Fibroblast of lung (primary cell): ENCODE measurements around the gene ZCCHC2. TPM values are rescaled to one million over a fixed set of nuclear protein-coding genes. Genes with fewer than 3 reads are reported as not detected.

Source experiments
- DNase-seq, 2 donors: peaks; one replicate each; pipeline versions ENCODE4 v3.0.0 to v3.0.0-alpha.2; 2010; ENCODE audit warnings: low read depth in 2 of 2
- H2AFZ ChIP-seq: 2 replicates; pipeline ENCODE4 v1.5.1; 2012; ENCODE audit warnings: low read length, control low read depth, inconsistent platforms
- H3K27ac ChIP-seq: 2 replicates; pipeline ENCODE4 v1.5.1; 2011; ENCODE audit warnings: low read length, control low read depth; ENCODE audit not compliant: insufficient read depth
- H3K27me3 ChIP-seq: 2 replicates; pipeline ENCODE4 v1.5.1; 2011; ENCODE audit warnings: mild to moderate bottlenecking, low read length; ENCODE audit not compliant: control insufficient read depth, insufficient read depth
- H3K36me3 ChIP-seq: 2 replicates; pipeline ENCODE4 v1.5.1; 2011; ENCODE audit warnings: low read length; ENCODE audit not compliant: control insufficient read depth, insufficient read depth
- H3K4me1 ChIP-seq: 2 replicates; pipeline ENCODE4 v1.5.1; 2011; ENCODE audit warnings: low read length; ENCODE audit not compliant: control insufficient read depth, insufficient read depth; ENCODE audit errors: extremely low read depth
- H3K4me2 ChIP-seq: 2 replicates; pipeline ENCODE4 v1.5.1; 2011; ENCODE audit warnings: low read length, control low read depth; ENCODE audit not compliant: insufficient read depth; ENCODE audit errors: extremely low read depth
- H3K4me3 ChIP-seq, 4 experiments: fragments of 200-600 bp in 1 of 4; sonication (generic) in 1 of 4; replicated peaks in 1 of 4; 2 replicates each; pipeline ENCODE4 v1.5.1; 2011 to 2016; ENCODE audit warnings: low read length in 4 of 4, low read depth in 3 of 4, mild to moderate bottlenecking in 3 of 4, control low read depth in 2 of 4, inconsistent platforms in 1 of 4, mixed read lengths in 1 of 4; ENCODE audit not compliant: insufficient read depth in 1 of 4; ENCODE audit errors: control extremely low read depth in 1 of 4
- H3K79me2 ChIP-seq: 2 replicates; pipeline ENCODE4 v1.5.1; 2012; ENCODE audit warnings: mild to moderate bottlenecking, low read length, inconsistent platforms; ENCODE audit not compliant: control insufficient read depth, insufficient read depth
- H3K9ac ChIP-seq: 2 replicates; pipeline ENCODE4 v1.5.1; 2011; ENCODE audit warnings: mild to moderate bottlenecking, low read length, control low read depth; ENCODE audit not compliant: insufficient read depth
- H3K9me3 ChIP-seq: 2 replicates; pipeline ENCODE4 v1.5.1; 2012; ENCODE audit warnings: low read depth, low read length; ENCODE audit not compliant: control insufficient read depth, insufficient read depth
- H4K20me1 ChIP-seq: 2 replicates; pipeline ENCODE4 v1.5.1; 2011; ENCODE audit warnings: low read length; ENCODE audit not compliant: control insufficient read depth, insufficient read depth; ENCODE audit errors: extremely low read depth
- EZH2 ChIP-seq: IDR thresholded peaks from 2 replicates; pipeline ENCODE4 v1.5.1; 2012; ENCODE audit warnings: low read length, control low read depth, mild to moderate bottlenecking; ENCODE audit errors: missing control alignments
- polyA plus RNA-seq, 2 donors: library from polyadenylated mRNA; depleted of rRNA in 1 of 2; stranded (reverse) in 1 of 2; unstranded in 1 of 2; fragments of >200 nt; gene quantifications; 2 replicates each; pipeline ENCODE4 v1.2.1, GENCODE V29; 2011 to 2012; ENCODE audit warnings: missing spikeins in 1 of 2
- total RNA-seq: library from RNA; depleted of rRNA; stranded (reverse); fragments of >200 nt; gene quantifications from 2 replicates; pipeline ENCODE4 v1.2.1, GENCODE V29; 2014
- TF ChIP-seq, protein P1 (sequence below), 2 donors: IDR thresholded peaks in 1 of 2; conservative IDR thresholded peaks in 1 of 2; 1 replicate in 1 of 2; 2 replicates in 1 of 2; pipeline ENCODE4 v1.5.1; 2011 to 2012; ENCODE audit warnings: low read length in 2 of 2, control low read depth in 1 of 2, inconsistent platforms in 1 of 2, low read depth in 1 of 2, mild to moderate bottlenecking in 1 of 2

Gene ZCCHC2
- total and polyA plus RNA-seq, 2 donors (not counting 1 experiment from before 2014, with no cell fraction given) = 5.3 to 10.9 TPM

DNA sequence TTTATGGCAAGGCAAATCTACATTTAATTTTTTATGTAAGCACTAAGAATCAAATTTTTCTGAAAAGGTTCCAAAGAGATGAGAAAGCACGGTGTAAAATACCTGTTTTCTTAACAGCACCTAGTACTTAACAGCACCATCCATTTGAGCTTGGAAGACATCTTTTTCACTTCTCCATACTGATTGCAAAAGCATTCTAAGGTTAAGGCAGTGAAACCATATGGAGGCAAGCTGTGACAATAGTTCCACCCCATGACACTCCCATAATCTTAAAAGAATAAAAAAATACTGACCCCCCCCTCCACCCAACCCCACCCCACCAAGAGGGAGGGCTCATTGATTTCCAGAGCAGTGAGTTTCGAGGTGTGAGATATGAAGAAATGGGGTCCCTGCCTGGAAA is 60.6 kb downstream of the ZCCHC2 start:
- Histone ChIP-seq H4K20me1 (no peaks in the 10 kb centered on the region), H2AFZ (no peak overlapping the region), H3K27ac (no peak overlapping the region), H3K4me2 (no peak overlapping the region), H3K79me2 (no peaks in the 10 kb centered on the region), H3K9ac (no peak overlapping the region), H3K4me1 (no peaks in the 10 kb centered on the region), H3K9me3 (no peaks in the 10 kb centered on the region), H3K4me3 (no peak overlapping the region), H3K36me3 (no peaks in the 10 kb centered on the region), H3K27me3 (no peaks in the 10 kb centered on the region)
- DNase-seq = no peak
- no peak for TF ChIP-seq EZH2
- TF ChIP-seq, protein P1, sequence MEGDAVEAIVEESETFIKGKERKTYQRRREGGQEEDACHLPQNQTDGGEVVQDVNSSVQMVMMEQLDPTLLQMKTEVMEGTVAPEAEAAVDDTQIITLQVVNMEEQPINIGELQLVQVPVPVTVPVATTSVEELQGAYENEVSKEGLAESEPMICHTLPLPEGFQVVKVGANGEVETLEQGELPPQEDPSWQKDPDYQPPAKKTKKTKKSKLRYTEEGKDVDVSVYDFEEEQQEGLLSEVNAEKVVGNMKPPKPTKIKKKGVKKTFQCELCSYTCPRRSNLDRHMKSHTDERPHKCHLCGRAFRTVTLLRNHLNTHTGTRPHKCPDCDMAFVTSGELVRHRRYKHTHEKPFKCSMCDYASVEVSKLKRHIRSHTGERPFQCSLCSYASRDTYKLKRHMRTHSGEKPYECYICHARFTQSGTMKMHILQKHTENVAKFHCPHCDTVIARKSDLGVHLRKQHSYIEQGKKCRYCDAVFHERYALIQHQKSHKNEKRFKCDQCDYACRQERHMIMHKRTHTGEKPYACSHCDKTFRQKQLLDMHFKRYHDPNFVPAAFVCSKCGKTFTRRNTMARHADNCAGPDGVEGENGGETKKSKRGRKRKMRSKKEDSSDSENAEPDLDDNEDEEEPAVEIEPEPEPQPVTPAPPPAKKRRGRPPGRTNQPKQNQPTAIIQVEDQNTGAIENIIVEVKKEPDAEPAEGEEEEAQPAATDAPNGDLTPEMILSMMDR (conservative IDR thresholded peaks at IDR 0.05 in 1 of 2, IDR thresholded peaks at IDR 0.05 in 1 of 2; ENCODE audit: low read depth in 1 of 2, low read length in 2 of 2) = no peak

- H3K9ac ChIP-seq = no peak overlapping the region
- no peaks in the 10 kb centered on the region for H3K27me3 ChIP-seq
- H4K20me1 ChIP-seq = no peaks in the 10 kb centered on the region
- H3K79me2 ChIP-seq = no peaks in the 10 kb centered on the region
- no peaks in the 10 kb centered on the region for H3K4me1 ChIP-seq
- peak overlapping the region in 2 of 4 experiments; percentile 17 to 32 for H3K4me3 ChIP-seq
- peak overlapping the region; percentile 59 for H2AFZ ChIP-seq
- H3K36me3 ChIP-seq = no peaks in the 10 kb centered on the region
- no peak overlapping the region for H3K4me2 ChIP-seq
- no peaks in the 10 kb centered on the region for H3K9me3 ChIP-seq
- DNase-seq = peak; percentile 78 to 91
- TF ChIP-seq, protein P1 (conservative IDR thresholded peaks at IDR 0.05 in 1 of 2, IDR thresholded peaks at IDR 0.05 in 1 of 2; ENCODE audit: low read depth in 1 of 2, low read length in 2 of 2) = peak; percentile 98 to 99
- TF ChIP-seq EZH2 = no peak
- no peak overlapping the region for H3K27ac ChIP-seq
These were observed 61.7 kb downstream of the ZCCHC2 start for GRCh38 chr18:62584241-62585120.

DNA sequence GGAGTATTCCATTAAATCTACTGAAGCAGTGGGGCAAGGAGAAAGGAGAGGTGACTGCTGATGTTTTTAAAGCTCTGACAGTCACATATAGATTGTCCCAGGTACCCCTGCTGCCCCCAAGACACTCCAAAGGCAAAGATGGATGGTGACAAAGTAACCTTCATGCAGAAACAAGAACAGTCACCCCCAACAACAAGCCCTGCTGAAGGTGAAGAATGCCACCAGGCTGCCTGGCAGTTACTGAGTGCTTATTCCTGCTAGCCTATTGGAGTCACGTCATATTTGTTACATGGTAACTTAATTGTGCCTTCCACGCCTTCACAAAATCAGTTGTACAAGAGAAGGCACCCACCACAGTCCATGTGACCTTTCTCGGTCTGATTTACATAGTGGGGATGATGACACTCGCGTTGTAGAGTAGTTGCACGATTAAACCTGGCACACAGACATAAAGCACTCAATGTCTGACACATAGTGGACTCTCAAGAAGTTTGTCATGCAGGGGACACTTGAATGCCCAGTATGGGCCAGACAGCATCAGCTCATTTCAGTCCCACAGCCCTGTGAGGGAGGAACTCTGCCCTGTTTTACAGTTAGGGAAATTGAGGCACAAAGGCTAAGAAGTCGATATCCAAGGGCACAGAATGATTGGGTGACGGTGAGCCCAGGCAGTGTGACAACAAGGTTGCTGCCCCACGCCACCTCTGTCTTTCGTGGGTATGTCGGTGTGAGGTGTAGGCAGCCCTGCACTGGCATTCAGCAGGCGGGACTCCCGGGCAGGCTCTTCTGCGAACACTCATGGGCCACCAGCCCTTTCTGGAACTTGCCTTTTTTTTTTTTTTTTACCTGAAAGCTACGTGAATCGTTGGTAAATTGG is 62.7 kb downstream of the ZCCHC2 start:
- no peak overlapping the region for H3K4me3 ChIP-seq
- H4K20me1 ChIP-seq = no peaks in the 10 kb centered on the region
- TF ChIP-seq EZH2 = no peak
- TF ChIP-seq, protein P1 (conservative IDR thresholded peaks at IDR 0.05 in 1 of 2, IDR thresholded peaks at IDR 0.05 in 1 of 2; ENCODE audit: low read depth in 1 of 2, low read length in 2 of 2) = no peak
- H3K4me1 ChIP-seq = no peaks in the 10 kb centered on the region
- H2AFZ ChIP-seq = no peak overlapping the region
- H3K4me2 ChIP-seq = peak overlapping the region; percentile 21
- H3K27ac ChIP-seq = no peak overlapping the region
- no peak for DNase-seq
- H3K79me2 ChIP-seq = no peaks in the 10 kb centered on the region
- H3K9me3 ChIP-seq = no peaks in the 10 kb centered on the region
- no peak overlapping the region for H3K9ac ChIP-seq
- H3K27me3 ChIP-seq = no peaks in the 10 kb centered on the region
- no peaks in the 10 kb centered on the region for H3K36me3 ChIP-seq
